Measurements from ENCODE around the gene ARHGAP5.
"Not testable (repeated sequence)": the region's sequence is repeated elsewhere in the genome, so short reads cannot be mapped to it uniquely, and the experiment has no call there.

ARHGAP5 gene

DNA sequence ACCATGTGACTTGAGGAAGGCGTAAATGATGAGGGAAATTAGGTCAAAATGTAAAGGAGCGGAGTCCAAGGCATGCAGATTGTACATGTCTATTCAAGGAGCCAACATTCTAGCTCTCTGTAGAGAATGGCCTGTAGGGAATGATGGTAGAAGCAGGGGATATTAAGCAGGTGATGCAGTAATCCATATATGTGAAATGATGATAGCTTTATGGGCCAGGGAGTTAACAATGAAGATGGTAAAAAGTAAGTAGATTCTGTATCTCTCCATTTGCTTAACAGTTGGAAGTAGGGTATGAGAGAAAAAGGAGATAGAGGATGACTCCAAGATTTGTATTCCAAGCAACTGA lies 33.4 kb downstream of the ARHGAP5 start:
- Histone ChIP-seq H3K4me2 (ENCODE audit: low read depth, low read length) (no peak overlapping the region), H3K9ac (ENCODE audit: low read length) (no peak overlapping the region), H3K27me3 (replicated peaks; ENCODE audit: insufficient read depth, low read length) (no peaks in the 10 kb centered on the region), H3K79me2 (ENCODE audit: low read length) (no peaks in the 10 kb centered on the region), H3F3A (ENCODE audit: insufficient read depth, low read length) (no peaks in the 10 kb centered on the region), H3K9me3 (replicated peaks; ENCODE audit: insufficient read depth, low read length) (no peaks in the 10 kb centered on the region), H3K36me3 (replicated peaks; ENCODE audit: insufficient read depth, low read length) (no peaks in the 10 kb centered on the region), H4K20me1 (ENCODE audit: insufficient read depth, low read length) (no peaks in the 10 kb centered on the region), H2AFZ (ENCODE audit: low read length) (no peak overlapping the region), H3K27ac (ENCODE audit: low read length) (no peak overlapping the region), H3K4me3 (ENCODE audit: low read length) (no peak overlapping the region), H3K4me1 (ENCODE audit: low read length) (no peaks in the 10 kb centered on the region), H3K9me2 (replicated peaks; ENCODE audit: insufficient read depth, low read length) (no peaks in the 10 kb centered on the region)
- no peak for DNase-seq
- TF ChIP-seq EZH2 (optimal IDR thresholded peaks at IDR 0.05; ENCODE audit: low read depth, low read length) (no peak), EZH2phosphoT487 (IDR thresholded peaks at IDR 0.05; ENCODE audit: low read length) (no peak), CTCF (IDR thresholded peaks at IDR 0.05; ENCODE audit: low read length) (no peak)

DNA sequence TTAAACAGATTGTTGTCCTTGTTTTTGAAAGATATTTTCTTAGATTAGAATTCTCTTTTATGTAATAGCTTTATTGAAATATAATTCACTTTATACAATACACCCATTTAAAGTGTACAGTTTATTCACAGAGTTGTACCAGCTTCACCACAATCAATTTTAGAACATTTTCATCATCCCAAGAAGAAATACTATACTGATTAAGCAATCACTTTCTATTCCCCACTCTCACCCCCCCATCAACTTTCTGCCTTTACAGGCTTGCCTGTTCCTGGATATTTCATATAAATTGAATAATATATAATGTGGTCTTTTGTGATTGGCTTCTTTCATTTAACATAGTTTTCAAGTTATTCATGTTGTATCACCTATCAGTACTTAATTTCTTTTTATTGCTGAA lies 44.4 kb downstream of the ARHGAP5 start:
- no peaks in the 10 kb centered on the region for H3K79me2 ChIP-seq (ENCODE audit: low read length)
- DNase-seq = no peak

DNA sequence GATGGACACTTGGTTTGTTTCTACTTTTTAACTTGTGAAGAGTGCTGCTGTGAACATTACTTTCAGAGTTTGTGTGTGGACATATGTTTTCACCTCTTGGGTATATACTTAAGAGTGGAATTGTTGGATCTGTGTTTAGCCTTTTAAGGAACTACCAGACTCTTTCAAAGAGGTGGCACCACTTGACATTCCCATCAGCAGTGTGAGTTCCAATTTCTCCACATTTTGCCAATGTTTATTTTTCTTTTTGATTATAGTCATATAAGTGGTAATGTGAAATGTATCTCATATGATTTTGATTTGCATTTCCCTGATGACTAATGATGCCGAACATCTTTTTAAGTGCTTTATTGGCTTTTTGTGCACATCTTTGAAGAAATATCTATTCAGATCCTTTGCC lies 44.8 kb downstream of the ARHGAP5 start:
- Histone ChIP-seq H3F3A (ENCODE audit: insufficient read depth, low read length) (no peaks in the 10 kb centered on the region), H3K27ac (ENCODE audit: low read length) (no peak overlapping the region), H3K27me3 (replicated peaks; ENCODE audit: insufficient read depth, low read length) (no peaks in the 10 kb centered on the region), H3K4me3 (ENCODE audit: low read length) (no peak overlapping the region), H2AFZ (ENCODE audit: low read length) (no peak overlapping the region), H3K79me2 (ENCODE audit: low read length) (no peaks in the 10 kb centered on the region), H4K20me1 (ENCODE audit: insufficient read depth, low read length) (no peaks in the 10 kb centered on the region), H3K36me3 (replicated peaks; ENCODE audit: insufficient read depth, low read length) (no peaks in the 10 kb centered on the region), H3K4me2 (ENCODE audit: low read depth, low read length) (no peak overlapping the region), H3K9ac (ENCODE audit: low read length) (no peak overlapping the region), H3K9me3 (replicated peaks; ENCODE audit: insufficient read depth, low read length) (no peaks in the 10 kb centered on the region), H3K4me1 (ENCODE audit: low read length) (no peaks in the 10 kb centered on the region), H3K9me2 (replicated peaks; ENCODE audit: insufficient read depth, low read length) (no peaks in the 10 kb centered on the region)
- no peak for DNase-seq
- TF ChIP-seq EZH2 (optimal IDR thresholded peaks at IDR 0.05; ENCODE audit: low read depth, low read length) = no peak
- no peak for TF ChIP-seq EZH2phosphoT487 (IDR thresholded peaks at IDR 0.05; ENCODE audit: low read length)
- TF ChIP-seq CTCF (IDR thresholded peaks at IDR 0.05; ENCODE audit: low read length) = no peak

More for the DNA sequence above, 44.4 kb downstream of the ARHGAP5 start:
- no peak overlapping the region for H3K27ac ChIP-seq (ENCODE audit: low read length)
- H3K9me3 ChIP-seq (replicated peaks; ENCODE audit: insufficient read depth, low read length) = no peaks in the 10 kb centered on the region
- no peak overlapping the region for H3K4me2 ChIP-seq (ENCODE audit: low read depth, low read length)
- H3K27me3 ChIP-seq (replicated peaks; ENCODE audit: insufficient read depth, low read length) = no peaks in the 10 kb centered on the region
- H3K36me3 ChIP-seq (replicated peaks; ENCODE audit: insufficient read depth, low read length) = no peaks in the 10 kb centered on the region
- H4K20me1 ChIP-seq (ENCODE audit: insufficient read depth, low read length) = no peaks in the 10 kb centered on the region
- no peaks in the 10 kb centered on the region for H3K9me2 ChIP-seq (replicated peaks; ENCODE audit: insufficient read depth, low read length)
- no peaks in the 10 kb centered on the region for H3K4me1 ChIP-seq (ENCODE audit: low read length)
- TF ChIP-seq EZH2 (optimal IDR thresholded peaks at IDR 0.05; ENCODE audit: low read depth, low read length) (no peak), EZH2phosphoT487 (IDR thresholded peaks at IDR 0.05; ENCODE audit: low read length) (no peak), CTCF (IDR thresholded peaks at IDR 0.05; ENCODE audit: low read length) (no peak)
- no peak overlapping the region for H3K4me3 ChIP-seq (ENCODE audit: low read length)
- H2AFZ ChIP-seq (ENCODE audit: low read length) = no peak overlapping the region
- no peaks in the 10 kb centered on the region for H3F3A ChIP-seq (ENCODE audit: insufficient read depth, low read length)
- H3K9ac ChIP-seq (ENCODE audit: low read length) = no peak overlapping the region

DNA sequence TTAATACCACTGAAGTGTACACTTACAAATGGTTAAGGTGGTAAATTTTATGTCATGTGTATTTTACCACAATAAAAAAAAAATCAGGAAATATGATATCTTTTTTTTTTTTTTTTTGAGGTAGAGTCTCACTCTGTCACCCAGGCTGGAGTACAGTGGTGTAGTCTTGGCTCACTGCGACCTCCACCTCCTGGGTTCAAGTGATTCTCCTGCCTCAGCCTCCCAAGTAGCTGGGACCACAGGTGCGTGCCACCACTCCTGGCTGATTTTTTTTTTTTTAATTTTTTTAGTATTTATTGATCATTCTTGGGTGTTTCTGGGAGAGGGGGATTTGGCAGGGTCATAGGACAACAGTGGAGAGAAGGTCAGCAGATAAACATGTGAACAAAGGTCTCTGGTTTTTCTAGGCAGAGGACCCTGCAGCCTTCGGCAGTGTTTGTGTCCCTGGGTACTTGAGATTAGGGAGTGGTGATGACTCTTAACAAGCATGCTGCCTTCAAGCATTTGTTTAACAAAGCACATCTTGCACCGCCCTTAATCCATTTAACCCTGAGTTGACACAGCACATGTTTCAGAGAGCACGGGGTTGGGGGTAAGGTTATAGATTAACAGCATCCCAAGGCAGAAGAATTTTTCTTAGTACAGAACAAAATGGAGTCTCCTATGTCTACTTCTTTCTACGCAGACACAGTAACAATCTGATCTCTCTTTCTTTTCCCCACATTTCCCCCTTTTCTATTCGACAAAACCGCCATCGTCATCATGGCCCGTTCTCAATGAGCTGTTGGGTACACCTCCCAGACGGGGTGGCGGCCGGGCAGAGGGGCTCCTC lies 50.0 kb downstream of the ARHGAP5 start:
- not testable (repeated sequence) for H3F3A ChIP-seq (ENCODE audit: insufficient read depth, low read length); H3K9me2 ChIP-seq (replicated peaks; ENCODE audit: insufficient read depth, low read length); H3K4me3 ChIP-seq (ENCODE audit: low read length); H3K36me3 ChIP-seq (replicated peaks; ENCODE audit: insufficient read depth, low read length); H3K9ac ChIP-seq (ENCODE audit: low read length); H3K27me3 ChIP-seq (replicated peaks; ENCODE audit: insufficient read depth, low read length); H3K79me2 ChIP-seq (ENCODE audit: low read length); H2AFZ ChIP-seq (ENCODE audit: low read length); DNase-seq; H3K4me2 ChIP-seq (ENCODE audit: low read depth, low read length); H3K27ac ChIP-seq (ENCODE audit: low read length); H4K20me1 ChIP-seq (ENCODE audit: insufficient read depth, low read length); H3K9me3 ChIP-seq (replicated peaks; ENCODE audit: insufficient read depth, low read length); H3K4me1 ChIP-seq (ENCODE audit: low read length)

DNA sequence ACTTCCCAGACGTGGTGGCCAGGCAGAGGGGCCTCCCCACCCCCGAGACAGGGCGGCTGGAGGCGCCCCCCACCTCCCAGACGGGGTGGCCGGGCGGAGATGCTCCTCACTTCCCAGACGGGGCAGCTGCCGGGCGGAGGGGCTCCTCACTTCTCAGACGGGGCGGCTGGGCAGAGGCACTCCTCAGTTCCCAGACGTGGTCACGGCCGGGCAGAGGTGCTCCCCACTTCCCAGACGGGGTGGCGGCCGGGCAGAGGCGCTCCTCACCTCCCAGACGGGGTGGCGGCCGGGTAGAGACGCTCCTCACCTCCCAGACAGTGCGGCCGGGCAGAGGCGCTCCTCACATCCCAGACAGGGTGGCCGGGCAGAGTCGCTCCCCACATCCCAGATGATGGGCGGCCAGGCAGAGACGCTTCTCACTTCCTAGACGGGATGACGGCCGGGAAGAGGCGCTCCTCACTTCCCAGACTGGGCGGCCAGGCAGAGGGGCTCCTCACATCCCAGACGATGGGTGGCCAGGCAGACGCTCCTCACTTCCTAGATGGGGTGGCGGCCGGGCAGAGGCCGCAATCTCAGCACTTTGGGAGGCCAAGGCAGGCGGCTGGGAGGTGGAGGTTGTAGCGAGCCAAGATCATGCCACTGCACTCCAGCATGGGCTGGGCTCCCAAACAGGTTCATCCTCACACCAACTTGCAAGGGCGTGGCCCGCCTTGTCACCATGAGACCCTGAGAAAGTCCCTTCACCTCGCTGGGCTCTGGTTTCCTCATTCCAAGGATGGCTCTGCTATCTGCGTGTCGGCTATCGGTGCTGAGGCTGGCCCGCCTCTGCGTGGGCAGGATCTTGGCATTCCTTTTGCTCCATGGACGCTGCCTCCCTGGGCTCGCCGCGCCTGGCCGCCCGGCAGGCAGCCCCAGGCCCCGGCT lies 50.9 kb downstream of the ARHGAP5 start:
- H3K9me2 ChIP-seq (replicated peaks; ENCODE audit: insufficient read depth, low read length); H3K79me2 ChIP-seq (ENCODE audit: low read length); H3K27ac ChIP-seq (ENCODE audit: low read length); H4K20me1 ChIP-seq (ENCODE audit: insufficient read depth, low read length); H3F3A ChIP-seq (ENCODE audit: insufficient read depth, low read length); H3K27me3 ChIP-seq (replicated peaks; ENCODE audit: insufficient read depth, low read length); H3K4me1 ChIP-seq (ENCODE audit: low read length); H3K9me3 ChIP-seq (replicated peaks; ENCODE audit: insufficient read depth, low read length); H3K4me2 ChIP-seq (ENCODE audit: low read depth, low read length); H3K9ac ChIP-seq (ENCODE audit: low read length); H2AFZ ChIP-seq (ENCODE audit: low read length); H3K36me3 ChIP-seq (replicated peaks; ENCODE audit: insufficient read depth, low read length); H3K4me3 ChIP-seq (ENCODE audit: low read length); DNase-seq: not testable (repeated sequence)
